SK-N-SH treated with all-trans-retinoic acid at 6 μM for 48 hours (cell line): ENCODE results near the gene RAPGEF4.

Source experiments
- ATAC-seq: fragments of 200-7000 bp; cut with Tn5 transposase; 3 replicates; pipeline ENCODE4 v1.9.1; 2020; ENCODE audit warnings: mild to moderate bottlenecking, moderate library complexity
- ARNTL ChIP-seq: fragments of 450-650 bp; formaldehyde crosslinking; IDR thresholded peaks from 2 replicates; pipeline ENCODE4 v1.5.0; 2020; ENCODE audit warnings: low read depth, mild to moderate bottlenecking, moderate library complexity, borderline replicate concordance
- BACH2 ChIP-seq: fragments of 250-450 bp; sonication (Bioruptor Pico); IDR thresholded peaks from 2 replicates; pipeline ENCODE4 v1.9.0; 2021; ENCODE audit warnings: mild to moderate bottlenecking, borderline replicate concordance
- CSDC2 ChIP-seq: fragments of 250-450 bp; sonication (Bioruptor Pico); IDR thresholded peaks from 2 replicates; pipeline ENCODE4 v1.5.0; 2020; ENCODE audit warnings: mild to moderate bottlenecking, moderate library complexity
- ESRRG ChIP-seq: fragments of 250-450 bp; sonication (Bioruptor Pico); IDR thresholded peaks from 2 replicates; pipeline ENCODE4 v1.6.1; 2021; ENCODE audit warnings: mild to moderate bottlenecking
- GLIS3 ChIP-seq: fragments of 250-450 bp; sonication (Bioruptor Pico); IDR thresholded peaks from 2 replicates; pipeline ENCODE4 v1.5.0; 2020; ENCODE audit warnings: mild to moderate bottlenecking, moderate library complexity
- ISL1 ChIP-seq: fragments of 250-450 bp; sonication (Bioruptor Pico); IDR thresholded peaks from 2 replicates; pipeline ENCODE4 v2.1.2; 2022; ENCODE audit warnings: mild to moderate bottlenecking, moderate library complexity
- OSR1 ChIP-seq: fragments of 250-450 bp; sonication (Bioruptor Pico); IDR thresholded peaks from 2 replicates; pipeline ENCODE4 v1.8.0; 2022; ENCODE audit warnings: moderate library complexity, mild to moderate bottlenecking, inconsistent platforms
- POU6F1 ChIP-seq: fragments of 250-450 bp; sonication (Bioruptor Pico); IDR thresholded peaks from 2 replicates; pipeline ENCODE4 v1.8.0; 2021; ENCODE audit warnings: low read depth, mild to moderate bottlenecking, moderate library complexity, borderline replicate concordance
- PPARA ChIP-seq: fragments of 250-450 bp; sonication (Bioruptor Pico); IDR thresholded peaks from 2 replicates; pipeline ENCODE4 v1.5.0; 2020; ENCODE audit warnings: mild to moderate bottlenecking, borderline replicate concordance
- RARB ChIP-seq: fragments of 250-450 bp; sonication (Bioruptor Pico); IDR thresholded peaks from 2 replicates; pipeline ENCODE4 v1.8.0; 2021; ENCODE audit warnings: mild to moderate bottlenecking, moderate library complexity
- SNAI2 ChIP-seq: fragments of 250-450 bp; sonication (Bioruptor Pico); IDR thresholded peaks from 2 replicates; pipeline ENCODE4 v1.5.0; 2020; ENCODE audit warnings: mild to moderate bottlenecking, moderate library complexity
- TCF4 ChIP-seq: fragments of 250-450 bp; sonication (Bioruptor Pico); IDR thresholded peaks from 2 replicates; pipeline ENCODE4 v1.8.0; 2021; ENCODE audit warnings: mild to moderate bottlenecking, moderate library complexity, borderline replicate concordance
- TOX ChIP-seq: fragments of 250-450 bp; sonication (Bioruptor Pico); IDR thresholded peaks from 2 replicates; pipeline ENCODE4 v1.8.0; 2021; ENCODE audit warnings: mild to moderate bottlenecking, moderate library complexity, borderline replicate concordance
- TSHZ2 ChIP-seq: fragments of 250-450 bp; sonication (Bioruptor Pico); IDR thresholded peaks from 2 replicates; pipeline ENCODE4 v1.5.0; 2020; ENCODE audit warnings: mild to moderate bottlenecking, moderate library complexity
- ZC3H10 ChIP-seq: fragments of 250-450 bp; sonication (Bioruptor Pico); IDR thresholded peaks from 2 replicates; pipeline ENCODE4 v1.5.1; 2021; ENCODE audit warnings: mild to moderate bottlenecking, moderate library complexity
- ZFP30 ChIP-seq: fragments of 450-650 bp; formaldehyde crosslinking; IDR thresholded peaks from 2 replicates; pipeline ENCODE4 v1.5.0; 2022; ENCODE audit warnings: mild to moderate bottlenecking, moderate library complexity
- ZNF565 ChIP-seq: fragments of 450-650 bp; formaldehyde crosslinking; conservative IDR thresholded peaks from 2 replicates; pipeline ENCODE4 v1.5.0; 2020; ENCODE audit warnings: low read depth, mild to moderate bottlenecking, moderate library complexity
- ZNF70 ChIP-seq: fragments of 450-650 bp; formaldehyde crosslinking; IDR thresholded peaks from 2 replicates; pipeline ENCODE4 v1.5.0; 2020; ENCODE audit warnings: mild to moderate bottlenecking, moderate library complexity
- ZNF8 ChIP-seq: fragments of 450-650 bp; formaldehyde crosslinking; IDR thresholded peaks from 2 replicates; pipeline ENCODE4 v1.5.0; 2020; ENCODE audit warnings: mild to moderate bottlenecking, moderate library complexity
- TF ChIP-seq, protein P1 (sequence below): fragments of 250-450 bp; sonication (Bioruptor Pico); IDR thresholded peaks from 2 replicates; pipeline ENCODE4 v1.5.1; 2021; ENCODE audit warnings: mild to moderate bottlenecking, moderate library complexity
- TF ChIP-seq, protein P2 (sequence below): fragments of 250-450 bp; sonication (Bioruptor Pico); IDR thresholded peaks from 2 replicates; pipeline ENCODE4 v1.5.1; 2020; ENCODE audit warnings: low read depth, mild to moderate bottlenecking, moderate library complexity

Gene RAPGEF4

DNA sequence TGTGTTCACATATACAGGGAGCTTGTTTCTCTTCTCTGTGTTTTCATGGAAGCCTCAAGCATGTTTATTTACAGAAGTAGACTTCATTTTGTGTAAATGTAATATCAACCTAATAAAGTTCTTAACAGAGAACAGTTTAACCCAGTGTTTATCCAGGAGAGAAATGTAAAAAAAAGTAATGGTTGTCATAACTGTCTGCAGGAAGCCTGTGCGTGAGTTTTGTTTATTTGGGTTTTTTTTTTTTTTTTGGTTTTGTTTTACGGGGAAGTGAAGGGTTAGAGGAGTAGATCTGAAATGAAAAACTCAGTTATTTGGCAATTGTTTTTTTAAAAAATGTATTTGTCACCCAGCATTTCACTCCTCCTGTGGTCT is 124.7 kb downstream of the RAPGEF4 start:
- peak; percentile 30 for ATAC-seq
- no peak for TF ChIP-seq CSDC2 (CRISPR knock-in tag)
- no peak for TF ChIP-seq ISL1
- 0 out of 2 replicates have a peak, but pooled peaks have one; percentile 4 for TF ChIP-seq ZNF70 (CRISPR knock-in tag)

DNA sequence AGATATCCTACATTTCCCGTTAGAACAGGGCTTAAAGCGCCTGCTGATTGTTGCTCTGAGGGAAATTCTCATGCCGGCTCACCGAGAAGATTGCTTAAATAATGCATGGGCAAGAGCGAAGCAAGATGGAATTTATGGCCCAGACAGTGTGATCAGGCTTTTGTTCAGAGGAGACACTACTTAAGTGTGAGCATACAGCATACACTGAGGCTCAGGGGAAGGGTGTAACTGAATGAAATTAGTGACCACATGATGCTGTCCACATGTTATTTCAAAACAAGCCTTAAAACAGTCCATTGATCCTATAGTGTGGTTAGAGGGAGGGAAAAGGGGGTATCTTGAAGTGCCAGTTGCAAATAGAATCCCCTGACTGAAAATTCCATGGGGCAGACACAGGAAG is 125.5 kb downstream of the RAPGEF4 start:
- TF ChIP-seq BACH2 (CRISPR knock-in tag), result no peak
- TF ChIP-seq TSHZ2 (CRISPR knock-in tag), result no peak
- TF ChIP-seq ZFP30 (CRISPR knock-in tag), result no peak
- TF ChIP-seq TOX (CRISPR knock-in tag), result no peak
- no peak for TF ChIP-seq CSDC2 (CRISPR knock-in tag)
- no peak for TF ChIP-seq TCF4 (CRISPR knock-in tag)
- TF ChIP-seq ISL1, result no peak
- no peak for TF ChIP-seq ZNF70 (CRISPR knock-in tag)
- no peak for TF ChIP-seq GLIS3 (CRISPR knock-in tag)
- TF ChIP-seq RARB (CRISPR knock-in tag), result no peak

DNA sequence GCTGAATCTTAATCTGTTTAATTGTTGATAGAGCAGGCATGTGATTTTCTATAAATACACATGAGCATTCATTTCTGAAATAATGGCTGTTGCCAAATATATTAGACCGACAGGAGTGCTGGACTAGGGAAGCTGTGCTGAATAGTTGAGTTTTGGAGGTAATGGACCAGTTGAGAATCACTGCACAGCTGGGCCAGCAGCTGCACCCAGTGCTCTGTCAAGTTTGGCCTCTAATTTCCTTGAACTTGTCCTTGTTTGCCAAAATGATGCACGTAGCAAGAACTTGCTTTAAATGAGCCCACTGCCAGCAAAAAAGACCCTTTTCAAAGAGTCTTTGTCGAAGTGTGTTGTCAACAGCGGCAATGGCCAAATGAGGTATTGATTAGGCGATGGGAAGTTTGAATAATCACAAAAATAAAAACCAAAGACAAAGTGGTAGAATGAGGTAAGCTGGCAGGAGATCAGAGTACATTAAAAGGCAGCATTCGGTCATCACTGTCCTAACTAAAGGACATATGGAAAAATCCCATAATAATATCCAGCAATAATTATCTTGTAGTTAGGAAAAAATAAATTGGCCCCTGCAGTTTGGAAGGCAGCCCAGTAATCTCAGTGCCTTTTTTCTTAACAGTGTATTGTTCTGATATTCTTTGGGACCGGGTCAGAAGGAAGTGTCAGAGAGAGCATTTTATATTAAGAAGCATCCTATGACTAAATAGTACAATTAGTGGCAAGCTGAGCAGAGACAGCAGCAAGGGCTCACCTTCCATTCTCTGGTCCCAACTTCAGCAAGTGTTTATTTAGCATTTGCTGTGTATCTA is 126.2 kb downstream of the RAPGEF4 start:
- TF ChIP-seq GLIS3 (CRISPR knock-in tag) (no peak), ESRRG (no peak), OSR1 (no peak), TSHZ2 (CRISPR knock-in tag) (no peak), RARB (CRISPR knock-in tag) (no peak), ISL1 (no peak), ZNF565 (CRISPR knock-in tag) (no peak)
- TF ChIP-seq, protein P1, sequence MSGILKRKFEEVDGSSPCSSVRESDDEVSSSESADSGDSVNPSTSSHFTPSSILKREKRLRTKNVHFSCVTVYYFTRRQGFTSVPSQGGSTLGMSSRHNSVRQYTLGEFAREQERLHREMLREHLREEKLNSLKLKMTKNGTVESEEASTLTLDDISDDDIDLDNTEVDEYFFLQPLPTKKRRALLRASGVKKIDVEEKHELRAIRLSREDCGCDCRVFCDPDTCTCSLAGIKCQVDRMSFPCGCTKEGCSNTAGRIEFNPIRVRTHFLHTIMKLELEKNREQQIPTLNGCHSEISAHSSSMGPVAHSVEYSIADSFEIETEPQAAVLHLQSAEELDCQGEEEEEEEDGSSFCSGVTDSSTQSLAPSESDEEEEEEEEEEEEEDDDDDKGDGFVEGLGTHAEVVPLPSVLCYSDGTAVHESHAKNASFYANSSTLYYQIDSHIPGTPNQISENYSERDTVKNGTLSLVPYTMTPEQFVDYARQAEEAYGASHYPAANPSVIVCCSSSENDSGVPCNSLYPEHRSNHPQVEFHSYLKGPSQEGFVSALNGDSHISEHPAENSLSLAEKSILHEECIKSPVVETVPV, result no peak
- no peak for ATAC-seq

More for the DNA sequence above, 125.5 kb downstream of the RAPGEF4 start:
- ATAC-seq, result no peak

GRCh38 chr2:172863341-172863740 is 127.7 kb downstream of the RAPGEF4 start:
- no peak for ATAC-seq
- no peak for TF ChIP-seq GLIS3 (CRISPR knock-in tag)
- TF ChIP-seq ESRRG, result no peak
- TF ChIP-seq ISL1, result no peak
- TF ChIP-seq PPARA (CRISPR knock-in tag), result no peak
- no peak for TF ChIP-seq RARB (CRISPR knock-in tag)
- TF ChIP-seq ZC3H10 (CRISPR knock-in tag), result no peak
- TF ChIP-seq OSR1, result no peak
- no peak for TF ChIP-seq POU6F1 (CRISPR knock-in tag)
- TF ChIP-seq ZNF70 (CRISPR knock-in tag), result no peak
- no peak for TF ChIP-seq ARNTL (CRISPR knock-in tag)
- no peak for TF ChIP-seq ZNF8 (CRISPR knock-in tag)
- TF ChIP-seq, protein P2, sequence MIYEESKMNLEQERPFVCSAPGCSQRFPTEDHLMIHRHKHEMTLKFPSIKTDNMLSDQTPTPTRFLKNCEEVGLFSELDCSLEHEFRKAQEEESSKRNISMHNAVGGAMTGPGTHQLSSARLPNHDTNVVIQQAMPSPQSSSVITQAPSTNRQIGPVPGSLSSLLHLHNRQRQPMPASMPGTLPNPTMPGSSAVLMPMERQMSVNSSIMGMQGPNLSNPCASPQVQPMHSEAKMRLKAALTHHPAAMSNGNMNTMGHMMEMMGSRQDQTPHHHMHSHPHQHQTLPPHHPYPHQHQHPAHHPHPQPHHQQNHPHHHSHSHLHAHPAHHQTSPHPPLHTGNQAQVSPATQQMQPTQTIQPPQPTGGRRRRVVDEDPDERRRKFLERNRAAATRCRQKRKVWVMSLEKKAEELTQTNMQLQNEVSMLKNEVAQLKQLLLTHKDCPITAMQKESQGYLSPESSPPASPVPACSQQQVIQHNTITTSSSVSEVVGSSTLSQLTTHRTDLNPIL (CRISPR knock-in tag), result no peak
- no peak for TF ChIP-seq SNAI2
- TF ChIP-seq, protein P1, result no peak
- TF ChIP-seq ZFP30 (CRISPR knock-in tag), result no peak
